CD14-positive monocyte (primary cell): ENCODE results near the gene PSMA7. TPM values are rescaled to one million over a fixed set of nuclear protein-coding genes. Genes with fewer than 3 reads are reported as not detected.

ENCODE experiments used
- DNase-seq, 3 donors: peaks; one replicate each; pipeline ENCODE4 v3.0.0-alpha.2; 2011 to 2022
- H2AFZ ChIP-seq: 2 replicates; pipeline ENCODE4 v1.6.0; 2012; ENCODE audit warnings: mild to moderate bottlenecking, low read depth, low read length, inconsistent platforms; ENCODE audit not compliant: insufficient read depth, poor library complexity, severe bottlenecking
- H3K27ac ChIP-seq, 2 donors: 1 replicate in 1 of 2; 2 replicates in 1 of 2; pipeline ENCODE4 v1.5.1; 2012 to 2013; ENCODE audit warnings: low read length in 2 of 2, control low read depth in 1 of 2, inconsistent platforms in 1 of 2, low read depth in 1 of 2, mild to moderate bottlenecking in 1 of 2
- H3K27me3 ChIP-seq, 2 donors: one replicate each; pipeline versions ENCODE4 v1.6.0 to v1.6.1; 2011 to 2013; ENCODE audit warnings: low read length in 2 of 2; ENCODE audit not compliant: control insufficient read depth in 2 of 2, insufficient read depth in 2 of 2
- H3K36me3 ChIP-seq, 2 donors: replicated peaks in 1 of 2; 1 replicate in 1 of 2; 2 replicates in 1 of 2; pipeline versions ENCODE4 v1.5.1 to v1.6.1; 2012 to 2013; ENCODE audit warnings: low read length in 2 of 2, control low read depth in 1 of 2, inconsistent platforms in 1 of 2, mild to moderate bottlenecking in 1 of 2; ENCODE audit not compliant: insufficient read depth in 2 of 2, control insufficient read depth in 1 of 2
- H3K4me1 ChIP-seq, 2 donors: 1 replicate in 1 of 2; 2 replicates in 1 of 2; pipeline versions ENCODE4 v1.5.1 to v1.6.1; 2012 to 2013; ENCODE audit warnings: low read length in 2 of 2, control low read depth in 1 of 2, inconsistent platforms in 1 of 2, mild to moderate bottlenecking in 1 of 2, moderate library complexity in 1 of 2; ENCODE audit not compliant: insufficient read depth in 2 of 2, control insufficient read depth in 1 of 2
- H3K4me2 ChIP-seq: replicated peaks from 2 replicates; pipeline ENCODE3; 2012; ENCODE audit warnings: low read length, moderate library complexity, mild to moderate bottlenecking; ENCODE audit not compliant: poor library complexity, severe bottlenecking; ENCODE audit errors: extremely low read depth
- H3K4me3 ChIP-seq, 3 experiments: fragments of 200-600 bp in 1 of 3; sonication (generic) in 1 of 3; replicated peaks in 1 of 3; 1 replicate in 2 of 3; 2 replicates in 1 of 3; pipeline ENCODE4 v1.5.1; 2011 to 2013; ENCODE audit warnings: low read length in 3 of 3, mild to moderate bottlenecking in 3 of 3, control low read depth in 2 of 3, low read depth in 2 of 3, inconsistent platforms in 1 of 3, moderate library complexity in 1 of 3
- H3K79me2 ChIP-seq: 2 replicates; pipeline ENCODE4 v1.6.0; 2012; ENCODE audit warnings: mild to moderate bottlenecking, control low read depth, inconsistent platforms, low read length, moderate library complexity; ENCODE audit not compliant: insufficient read depth
- H3K9ac ChIP-seq: 2 replicates; pipeline ENCODE4 v1.6.0; 2017; ENCODE audit warnings: low read length, mild to moderate bottlenecking; ENCODE audit not compliant: insufficient read depth, poor library complexity, severe bottlenecking
- H3K9me3 ChIP-seq, 2 donors: replicated peaks in 1 of 2; 1 replicate in 1 of 2; 2 replicates in 1 of 2; pipeline versions ENCODE4 v1.5.1 to v1.6.1; 2012 to 2013; ENCODE audit warnings: low read length in 2 of 2, control low read depth in 1 of 2; ENCODE audit not compliant: control insufficient read depth in 1 of 2, insufficient read depth in 1 of 2
- H4K20me1 ChIP-seq: 2 replicates; pipeline ENCODE4 v1.6.0; 2012; ENCODE audit warnings: mild to moderate bottlenecking, low read length, control low read depth, moderate library complexity; ENCODE audit not compliant: insufficient read depth
- H3K27ac Mint-ChIP-seq, 7 donors: one replicate each; pipeline ENCODE4 v1.8.0; 2020; ENCODE audit warnings: mild to moderate bottlenecking in 7 of 7, mixed read lengths in 7 of 7, moderate library complexity in 6 of 7, inconsistent platforms in 2 of 7
- H3K27me3 Mint-ChIP-seq, 3 donors: one replicate each; pipeline ENCODE4 v1.8.0; 2021 to 2022; ENCODE audit warnings: low read depth in 3 of 3, mild to moderate bottlenecking in 3 of 3, mixed read lengths in 3 of 3, moderate library complexity in 3 of 3, inconsistent platforms in 1 of 3
- H3K36me3 Mint-ChIP-seq, 2 donors: one replicate each; pipeline ENCODE4 v1.8.0; 2020; ENCODE audit warnings: mixed read lengths in 2 of 2, inconsistent platforms in 1 of 2, mild to moderate bottlenecking in 1 of 2
- H3K4me1 Mint-ChIP-seq: one replicate; pipeline ENCODE4 v1.8.0; 2020; ENCODE audit warnings: mild to moderate bottlenecking, mixed read lengths
- H3K4me3 Mint-ChIP-seq, 2 donors: one replicate each; pipeline ENCODE4 v1.8.0; 2020; ENCODE audit warnings: mild to moderate bottlenecking in 2 of 2, mixed read lengths in 2 of 2, moderate library complexity in 1 of 2
- H3K9me3 Mint-ChIP-seq, 7 donors: one replicate each; pipeline ENCODE4 v1.8.0; 2020 to 2022; ENCODE audit warnings: mixed read lengths in 7 of 7, mild to moderate bottlenecking in 6 of 7, moderate library complexity in 6 of 7, inconsistent platforms in 2 of 7
- CTCF ChIP-seq: fragments of 200-600 bp; IDR thresholded peaks from one replicate; pipeline ENCODE4 v1.8.0; 2022; ENCODE audit warnings: antibody characterized with exemption, mild to moderate bottlenecking
- WGBS: methylation state at CpG from one replicate; pipeline ENCODE4 v1.1.5; 2013; ENCODE audit warnings: missing lambda C conversion rate; ENCODE audit not compliant: insufficient coverage; 5-methylcytosine and 5-hydroxymethylcytosine counted together
- intact Hi-C, 2 donors: fragments of 100-400 bp; cut with micrococcal nuclease; formaldehyde crosslinking; loops; one replicate each; pipeline versions ENCODE4 v1.15.0 to v1.15.1; 2023
- polyA plus RNA-seq, 3 donors: library from polyadenylated mRNA; depleted of rRNA in 1 of 3; unstranded in 2 of 3; stranded (reverse) in 1 of 3; fragments of 300-500 nt in 2 of 3; fragments of >200 nt in 1 of 3; fragmentation: Illumina TruSeq in 2 of 3; gene quantifications; 1 replicate in 2 of 3; 2 replicates in 1 of 3; pipeline ENCODE4 v1.2.3, GENCODE V29; 2012 to 2021

The PSMA7 gene
- polyA plus RNA-seq, 3 donors, result 402 to 668 (median 527) TPM

- no peak overlapping the region for H3K27ac ChIP-seq
- H3K79me2 ChIP-seq, result no peaks in the 10 kb centered on the region
- intact Hi-C loops, result no loop called here
- Mint-ChIP-seq H3K4me1 (peaks cover 3% of the 10 kb centered on the region), H3K36me3 (no peaks in the 10 kb centered on the region), H3K27me3 (peaks cover 4 to 7% (median 5%) of the 10 kb centered on the region in 3 donors), H3K27ac (no peak overlapping the region), H3K9me3 (peaks cover 64 to 96% (median 88%) of the 10 kb centered on the region in 7 donors), H3K4me3 (no peak overlapping the region)
- H3K4me1 ChIP-seq, result no peaks in the 10 kb centered on the region
- H3K4me3 ChIP-seq, result no peak overlapping the region
- H3K4me2 ChIP-seq, result no peak overlapping the region
- no peak overlapping the region for H2AFZ ChIP-seq
- no peak overlapping the region for H3K9ac ChIP-seq
- H3K36me3 ChIP-seq, result no peaks in the 10 kb centered on the region
- no peaks in the 10 kb centered on the region for H3K27me3 ChIP-seq
- H4K20me1 ChIP-seq, result no peaks in the 10 kb centered on the region
- DNase-seq, result no peak
- H3K9me3 ChIP-seq, result peaks cover 81 to 93% of the 10 kb centered on the region in 2 donors
- no peak for TF ChIP-seq CTCF
- 91% methylated on average over 16 of the region's 21 CpGs for WGBS
Measured at GRCh38 chr20:62103508-62104233, 39.5 kb downstream of the PSMA7 start.

DNA sequence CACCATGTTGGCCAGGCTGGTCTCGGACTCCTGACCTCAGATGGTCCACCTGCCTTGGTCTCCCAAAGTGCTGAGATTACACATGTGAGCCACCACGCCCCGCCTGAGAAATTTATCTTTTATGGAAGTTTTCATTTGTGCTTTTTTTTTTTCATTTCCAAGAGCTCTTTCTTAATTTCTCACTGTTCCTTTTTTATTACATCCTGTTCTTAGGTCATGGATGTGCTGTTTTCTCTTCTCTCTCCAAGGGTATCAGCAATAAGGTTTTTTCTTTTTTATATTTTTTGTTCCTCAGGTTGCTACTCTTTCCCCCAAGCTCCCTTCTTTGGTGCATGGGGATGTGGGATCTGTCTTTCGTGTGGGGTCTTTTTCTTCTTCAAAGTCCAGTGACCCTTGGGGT is 42.1 kb downstream of the PSMA7 start:
- intact Hi-C loops, result no loop called here
- no peak overlapping the region for H3K9ac ChIP-seq
- no peaks in the 10 kb centered on the region for H3K36me3 ChIP-seq
- no peak overlapping the region for H3K27ac Mint-ChIP-seq
- no peak overlapping the region for H3K4me3 Mint-ChIP-seq
- H3K4me1 ChIP-seq, result no peaks in the 10 kb centered on the region
- H3K79me2 ChIP-seq, result no peaks in the 10 kb centered on the region
- no peak overlapping the region for H3K4me3 ChIP-seq
- H3K27me3 ChIP-seq, result no peaks in the 10 kb centered on the region
- DNase-seq, result no peak
- peaks cover 44 to 77% (median 67%) of the 10 kb centered on the region in 7 donors for H3K9me3 Mint-ChIP-seq
- 100% methylated on average over 2 of the region's 4 CpGs for WGBS
- H3K27ac ChIP-seq, result no peak overlapping the region
- peaks cover 5 to 7% (median 7%) of the 10 kb centered on the region in 3 donors for H3K27me3 Mint-ChIP-seq
- no peaks in the 10 kb centered on the region for H4K20me1 ChIP-seq
- H3K4me2 ChIP-seq, result no peak overlapping the region
- TF ChIP-seq CTCF, result no peak
- H3K36me3 Mint-ChIP-seq, result no peaks in the 10 kb centered on the region
- H3K9me3 ChIP-seq, result peaks cover 55 to 67% of the 10 kb centered on the region in 2 donors
- H2AFZ ChIP-seq, result no peak overlapping the region
- H3K4me1 Mint-ChIP-seq, result peaks cover 3% of the 10 kb centered on the region
